Urinary bladder (tissue), 4 donors: ENCODE data around the gene GPR171. TPM values are rescaled to one million over a fixed set of nuclear protein-coding genes. Genes with fewer than 3 reads are reported as not detected.
A peak's percentile ranks its signal among the peaks of the same experiment; 100 is the strongest.

Source experiments
- DNase-seq: peaks from one replicate; pipeline ENCODE4 v3.0.0-alpha.2; 2015; ENCODE audit errors: extremely low spot score
- H3K27ac ChIP-seq: one replicate; pipeline ENCODE4 v1.5.1; 2013; ENCODE audit warnings: low read depth, mild to moderate bottlenecking, moderate library complexity
- H3K36me3 ChIP-seq: one replicate; pipeline ENCODE4 v1.6.1; 2013; ENCODE audit warnings: mild to moderate bottlenecking, moderate library complexity; ENCODE audit not compliant: insufficient read depth
- H3K4me1 ChIP-seq: one replicate; pipeline ENCODE4 v1.6.1; 2013; ENCODE audit warnings: mild to moderate bottlenecking, moderate library complexity; ENCODE audit not compliant: insufficient read depth
- H3K4me3 ChIP-seq: one replicate; pipeline ENCODE4 v1.5.1; 2013; ENCODE audit warnings: low read depth, low read length
- WGBS: extraction: QIAGEN DNeasy Blood & Tissue Kit; methylation state at CpG from one replicate; pipeline ENCODE4 v1.1.7; 2013; 5-methylcytosine and 5-hydroxymethylcytosine counted together
- polyA plus RNA-seq: library from polyadenylated mRNA; stranded (reverse); fragments of 200-250 nt; gene quantifications from one replicate; pipeline ENCODE4 v1.2.3, GENCODE V29; 2013
- total RNA-seq: library from RNA; depleted of rRNA; stranded (reverse); fragments of >200 nt; gene quantifications from one replicate; pipeline ENCODE4 v1.2.3, GENCODE V29; 2014
- donor health status: healthy with polysubstance abuse.
- donor health status: healthy.

The GPR171 gene
- total and polyA plus RNA-seq, 2 donors = 0.63 to 1.5 TPM

DNA sequence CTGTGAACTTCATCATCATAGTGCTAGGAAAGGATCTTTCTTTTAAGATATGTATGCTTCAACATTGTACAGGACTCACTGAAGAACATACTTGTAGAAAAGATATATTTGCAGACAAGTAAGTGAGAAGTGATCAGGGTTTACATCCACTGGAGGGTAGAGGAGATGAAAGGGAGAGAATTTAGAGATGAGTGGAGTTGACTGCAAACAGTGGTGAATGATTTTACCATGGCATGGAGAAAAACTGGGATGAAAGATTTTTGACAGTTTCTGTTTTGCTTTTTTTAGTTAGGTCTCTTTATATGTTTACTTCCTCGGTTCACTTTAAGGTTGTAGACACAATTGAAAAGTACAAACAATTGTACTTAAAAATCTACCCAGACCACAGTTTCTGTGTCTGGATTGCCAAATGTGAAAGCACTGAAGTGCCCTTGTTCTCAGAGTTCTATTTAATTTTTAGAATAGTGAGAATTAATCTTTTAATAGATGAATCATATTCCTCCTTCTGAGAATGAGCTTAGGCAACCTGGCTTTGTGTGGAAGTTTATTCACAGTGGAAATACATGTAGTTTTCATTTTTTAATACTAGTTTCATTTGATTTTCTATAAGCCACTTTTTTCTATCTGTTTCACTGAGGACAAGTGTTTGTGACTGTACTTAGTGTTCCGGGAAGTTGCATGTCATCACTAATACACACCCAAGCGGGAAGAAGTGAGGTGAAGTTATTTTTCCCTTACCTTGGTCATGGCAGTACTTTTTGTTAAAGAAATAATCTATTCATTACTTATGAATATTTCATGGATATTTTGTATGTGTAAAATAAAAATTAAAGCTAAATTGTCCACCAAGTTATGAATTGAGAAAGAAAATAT is 1.8 kb upstream of the GPR171 start:
- Histone ChIP-seq H3K4me3 (no peak overlapping the region), H3K36me3 (no peaks in the 10 kb centered on the region), H3K4me1 (no peaks in the 10 kb centered on the region), H3K27ac (no peak overlapping the region)
- DNase-seq = no peak
- 79% methylated on average over 3 of the region's 3 CpGs for WGBS

DNA sequence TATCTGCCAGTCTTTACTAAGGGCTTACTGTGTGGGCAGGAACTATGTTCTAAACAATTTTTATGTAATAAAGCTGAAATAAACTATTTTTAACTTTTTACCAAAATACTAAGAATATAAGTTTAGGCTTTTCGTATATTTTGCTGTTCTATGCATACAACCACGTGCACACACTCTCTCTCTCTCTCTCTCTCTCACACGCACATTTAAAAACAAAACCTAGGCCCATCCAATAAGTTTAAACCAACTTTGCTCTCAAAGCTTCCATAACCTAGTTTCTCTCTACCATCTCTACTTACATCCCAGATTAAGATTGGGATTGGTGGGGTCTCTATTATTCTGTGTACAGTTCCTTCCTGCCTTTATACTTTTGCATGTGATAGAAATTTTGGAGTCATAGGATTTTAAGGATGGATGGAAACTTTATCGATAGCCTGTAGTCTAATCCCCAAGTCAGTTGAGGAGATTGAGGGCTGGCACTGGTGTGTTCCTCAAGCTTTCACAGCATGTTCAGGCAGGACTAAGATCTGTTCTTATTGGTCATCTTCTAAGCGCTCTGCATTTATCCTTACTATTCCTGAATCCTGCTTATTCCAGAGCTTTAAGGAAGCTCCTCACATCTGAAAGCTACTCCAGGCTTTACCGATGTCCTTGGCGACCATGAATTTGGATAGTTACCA is 1.8 kb downstream of the GPR171 start:
- no peaks in the 10 kb centered on the region for H3K4me1 ChIP-seq
- peak overlapping the region; percentile 16 for H3K27ac ChIP-seq
- no peak for DNase-seq
- 89% methylated on average over 7 of the region's 7 CpGs for WGBS
- no peaks in the 10 kb centered on the region for H3K36me3 ChIP-seq
- H3K4me3 ChIP-seq = peak overlapping the region; percentile 3

DNA sequence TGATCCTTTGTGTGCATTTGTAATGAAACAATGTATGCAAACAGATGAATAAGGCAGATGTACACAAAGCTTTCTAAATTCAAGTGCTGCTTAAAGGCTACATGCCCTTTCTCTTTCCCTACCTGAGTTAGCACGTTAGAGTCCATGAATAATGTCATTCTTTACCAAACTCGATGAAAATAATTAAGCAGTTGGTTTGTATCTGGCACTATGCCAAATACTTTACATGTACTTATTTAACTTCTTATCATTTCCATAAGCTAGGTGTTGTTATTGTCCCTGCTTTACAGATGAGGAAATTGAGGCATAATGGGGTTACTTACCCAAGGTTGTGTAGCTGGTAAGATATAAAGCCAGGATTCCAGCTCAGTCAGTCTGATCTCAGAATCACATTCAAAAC is 2.4 kb downstream of the GPR171 start:
- Histone ChIP-seq H3K27ac (no peak overlapping the region), H3K4me1 (no peaks in the 10 kb centered on the region), H3K4me3 (no peak overlapping the region), H3K36me3 (no peaks in the 10 kb centered on the region)
- DNase-seq = no peak
- WGBS = 70% methylated on average over 2 of the region's 2 CpGs

DNA sequence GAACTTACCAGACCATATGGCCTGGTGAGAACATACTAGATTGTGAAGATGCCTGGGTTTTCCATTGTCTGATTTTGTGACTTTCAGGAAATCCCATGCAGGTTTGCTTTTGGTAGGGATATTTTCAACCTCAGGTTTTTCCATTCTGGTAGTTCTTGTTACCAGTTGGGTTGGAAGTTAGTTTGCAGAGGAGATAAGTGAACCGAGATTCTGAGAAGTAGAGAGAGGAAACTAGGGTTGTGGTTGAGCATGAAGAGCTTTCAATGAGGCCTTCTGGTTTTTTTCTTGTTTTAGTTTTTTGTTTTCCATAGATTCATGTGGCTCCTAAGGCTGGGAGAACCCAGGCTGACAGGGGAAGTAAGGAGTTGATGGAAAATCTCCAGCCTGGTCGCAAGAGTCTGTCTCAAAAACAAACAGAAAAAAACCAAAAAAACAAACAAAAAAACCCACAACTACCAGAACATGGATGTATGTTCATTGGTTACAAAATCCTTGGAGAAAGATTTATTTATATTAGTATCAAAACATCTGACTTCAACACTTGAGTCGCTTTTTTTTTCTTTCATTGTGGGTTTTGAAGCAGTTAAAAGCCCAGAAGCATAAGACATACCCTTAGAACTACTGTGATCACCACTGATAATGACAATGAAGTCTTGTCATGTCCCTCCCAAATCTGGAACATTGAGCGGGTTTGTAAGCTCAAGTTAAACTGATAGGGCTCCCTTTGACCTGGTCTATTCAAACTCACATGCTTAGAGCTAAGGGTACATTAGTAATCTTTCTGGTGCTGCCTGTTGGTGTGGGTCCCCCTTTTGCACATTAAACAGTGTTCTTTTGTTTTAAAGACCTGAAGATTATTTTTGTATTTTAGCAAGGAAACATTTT is 3.2 kb downstream of the GPR171 start:
- DNase-seq = no peak
- H3K4me3 ChIP-seq = no peak overlapping the region
- H3K27ac ChIP-seq = peak overlapping the region; percentile 2
- no peaks in the 10 kb centered on the region for H3K36me3 ChIP-seq
- 84% methylated on average over 4 of the region's 4 CpGs for WGBS
- H3K4me1 ChIP-seq = no peaks in the 10 kb centered on the region

DNA sequence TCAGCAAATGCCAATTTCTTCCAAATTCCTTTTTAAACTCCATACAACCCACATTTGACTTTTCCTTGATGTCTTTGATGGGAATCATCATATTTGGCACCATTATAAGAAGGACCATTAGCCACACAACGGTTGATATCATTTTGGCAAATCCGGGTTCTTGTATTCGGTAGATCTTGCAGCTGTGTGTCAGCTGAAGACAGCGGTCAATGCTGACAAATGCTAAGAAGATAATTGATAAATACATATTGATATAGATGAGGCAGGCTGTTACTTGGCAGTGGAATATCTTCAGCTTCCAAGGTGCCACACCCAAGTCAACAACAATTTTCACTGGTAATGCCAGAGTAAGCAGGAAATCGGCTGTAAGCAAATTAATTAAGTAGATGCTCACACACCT is 4.2 kb downstream of the GPR171 start:
- no peak for DNase-seq

DNA sequence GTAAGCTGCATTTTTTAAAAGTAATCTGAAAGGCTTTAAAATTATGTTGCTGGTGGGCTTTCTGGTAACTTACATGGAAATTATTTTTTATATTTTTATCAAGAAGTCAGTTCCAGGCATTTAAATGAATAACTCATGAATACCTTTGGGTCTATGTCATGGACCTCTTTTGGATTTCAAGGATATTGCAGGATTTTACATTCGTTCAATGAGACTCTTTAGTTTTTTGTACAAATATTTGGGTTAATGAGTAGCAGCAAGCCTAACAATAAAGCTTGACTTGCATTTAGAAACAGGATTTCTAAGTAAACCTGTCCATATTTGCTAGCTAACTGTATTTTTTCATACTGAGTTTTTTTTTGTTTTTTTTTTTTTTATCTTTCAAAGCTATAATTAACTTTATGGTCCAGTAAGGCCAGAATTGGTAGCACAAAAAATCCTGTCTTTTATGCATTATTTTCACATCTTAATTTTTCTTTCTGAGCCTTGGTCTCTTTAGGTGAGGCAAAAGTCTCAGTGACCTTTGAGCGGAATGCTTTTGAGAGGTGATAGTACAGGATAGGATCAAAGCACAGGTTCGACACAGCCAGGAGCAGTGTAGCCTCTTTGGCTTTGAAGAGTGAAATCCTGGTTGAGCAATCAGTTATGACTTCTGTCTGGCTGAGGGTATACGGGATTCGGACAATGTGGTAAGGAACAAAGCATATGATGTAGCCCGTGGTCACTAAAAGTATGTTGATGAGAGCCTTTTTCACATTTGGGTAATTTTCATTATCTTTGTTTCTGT is 4.8 kb downstream of the GPR171 start:
- H3K36me3 ChIP-seq = no peaks in the 10 kb centered on the region
- H3K4me3 ChIP-seq = no peak overlapping the region
- WGBS = 88% methylated on average over 6 of the region's 6 CpGs
- no peaks in the 10 kb centered on the region for H3K4me1 ChIP-seq
- H3K27ac ChIP-seq = no peak overlapping the region
- DNase-seq = no peak

More for the DNA sequence above, 4.2 kb downstream of the GPR171 start:
- Histone ChIP-seq H3K4me1 (no peaks in the 10 kb centered on the region), H3K36me3 (no peaks in the 10 kb centered on the region), H3K4me3 (no peak overlapping the region), H3K27ac (no peak overlapping the region)
- WGBS = 94% methylated on average over 5 of the region's 5 CpGs

DNA sequence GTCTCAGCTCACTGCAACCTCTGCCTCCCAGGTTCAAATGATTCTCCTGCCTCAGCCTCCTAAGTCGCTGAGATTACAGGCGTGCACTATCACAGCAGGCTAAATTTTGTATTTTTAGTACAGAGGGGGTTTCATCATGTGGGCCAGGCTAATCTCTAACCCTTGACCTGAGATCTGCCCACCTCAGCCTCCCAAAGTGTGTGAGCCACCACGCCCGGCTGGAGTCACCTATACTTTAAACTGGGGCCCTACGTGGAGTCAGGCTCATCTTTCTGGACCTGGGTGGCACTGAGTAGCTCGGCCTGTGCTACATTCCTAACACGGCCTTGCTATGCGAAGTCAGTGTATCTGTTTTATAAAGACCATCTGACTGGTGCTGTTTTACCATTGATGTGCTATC is 5.8 kb downstream of the GPR171 start:
- DNase-seq = no peak
- WGBS = 97% methylated on average over 8 of the region's 8 CpGs
- no peak overlapping the region for H3K4me3 ChIP-seq
- no peaks in the 10 kb centered on the region for H3K36me3 ChIP-seq
- no peak overlapping the region for H3K27ac ChIP-seq
- no peaks in the 10 kb centered on the region for H3K4me1 ChIP-seq

DNA sequence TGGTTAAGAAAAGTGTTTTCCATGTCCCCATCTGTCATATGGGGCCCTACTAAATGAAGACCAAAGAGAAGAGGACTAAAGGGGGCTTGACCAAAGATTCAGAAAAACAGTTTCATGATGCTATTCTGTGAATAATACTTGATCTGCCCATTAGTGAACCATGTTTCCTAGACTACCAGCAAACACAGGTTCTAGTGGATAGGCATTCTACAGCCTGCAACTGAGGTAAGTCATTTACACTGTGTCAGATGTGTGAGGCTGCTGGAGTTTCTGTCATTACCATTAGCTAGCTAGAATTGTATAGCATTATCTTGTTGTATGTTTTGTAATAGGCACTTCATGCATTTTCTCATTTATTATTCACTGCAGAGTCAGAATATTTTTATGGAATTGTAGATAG is 6.6 kb downstream of the GPR171 start:
- Histone ChIP-seq H3K4me1 (no peaks in the 10 kb centered on the region), H3K36me3 (no peaks in the 10 kb centered on the region), H3K27ac (no peak overlapping the region), H3K4me3 (no peak overlapping the region)
- no peak for DNase-seq

DNA sequence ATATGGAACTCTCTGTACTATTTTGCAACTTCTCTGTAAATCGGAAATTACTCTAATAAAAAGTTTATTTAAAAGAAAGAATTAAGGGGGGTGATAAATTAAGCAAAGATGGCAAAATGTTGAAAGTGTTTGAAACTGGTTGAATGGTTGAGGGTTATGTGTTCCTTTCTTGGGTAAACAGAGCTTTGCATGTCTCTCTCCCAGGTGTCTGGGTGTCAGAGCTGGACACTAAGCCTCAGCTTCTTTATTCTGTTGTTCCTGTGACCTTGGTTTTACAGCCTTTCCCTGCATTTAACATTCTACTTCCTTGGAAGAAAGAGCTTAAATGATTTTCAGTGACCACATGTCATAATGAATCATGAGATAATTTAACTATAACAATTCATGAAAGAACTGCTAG is 7.2 kb downstream of the GPR171 start:
- DNase-seq = no peak
- Histone ChIP-seq H3K27ac (no peak overlapping the region), H3K4me1 (no peaks in the 10 kb centered on the region), H3K36me3 (no peaks in the 10 kb centered on the region), H3K4me3 (no peak overlapping the region)
- 49% methylated on average over 1 of the region's 1 CpG for WGBS

DNA sequence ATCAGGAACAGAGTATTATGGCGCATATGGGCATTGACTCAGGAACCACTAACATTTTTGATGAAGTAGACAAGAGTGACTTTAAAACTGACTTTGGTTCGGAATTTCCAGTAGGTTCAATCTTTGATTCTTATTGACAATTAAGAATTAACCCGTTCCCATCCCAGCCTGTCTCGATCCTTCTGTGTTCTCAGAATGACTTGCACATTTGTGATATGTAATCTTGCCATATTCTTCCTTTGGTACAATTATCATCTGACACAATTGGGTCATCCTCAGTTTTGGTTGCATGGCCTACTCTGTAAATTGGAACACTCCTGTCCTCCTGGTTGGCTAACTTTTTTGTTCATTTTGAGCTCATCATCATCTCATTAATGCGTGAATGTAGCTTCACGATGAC is 10.5 kb downstream of the GPR171 start:
- Histone ChIP-seq H3K4me3 (no peak overlapping the region), H3K36me3 (no peaks in the 10 kb centered on the region), H3K27ac (no peak overlapping the region), H3K4me1 (no peaks in the 10 kb centered on the region)
- WGBS = 96% methylated on average over 6 of the region's 6 CpGs
- DNase-seq = no peak

DNA sequence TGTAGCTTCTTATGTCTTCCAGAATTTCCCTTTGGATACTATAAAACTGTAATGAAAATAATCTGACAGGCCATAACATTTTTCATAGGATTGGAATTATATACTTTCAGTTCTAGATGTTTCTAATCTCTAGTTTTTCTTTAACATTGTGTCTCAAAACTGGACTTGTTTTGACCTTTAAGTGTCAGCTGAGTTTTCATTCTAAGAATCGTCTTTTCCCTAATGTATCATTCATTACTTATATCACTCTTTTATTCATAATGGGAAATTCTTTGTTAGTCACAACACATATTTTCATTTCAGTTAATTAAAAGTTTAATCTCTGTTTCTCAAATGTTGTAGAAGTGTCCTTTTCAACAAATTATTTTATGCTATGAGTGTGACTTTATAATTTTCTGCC is 11.9 kb downstream of the GPR171 start:
- Histone ChIP-seq H3K4me3 (no peak overlapping the region), H3K4me1 (no peaks in the 10 kb centered on the region), H3K27ac (no peak overlapping the region), H3K36me3 (no peaks in the 10 kb centered on the region)
- WGBS = 90% methylated on average over 1 of the region's 1 CpG
- DNase-seq = no peak

DNA sequence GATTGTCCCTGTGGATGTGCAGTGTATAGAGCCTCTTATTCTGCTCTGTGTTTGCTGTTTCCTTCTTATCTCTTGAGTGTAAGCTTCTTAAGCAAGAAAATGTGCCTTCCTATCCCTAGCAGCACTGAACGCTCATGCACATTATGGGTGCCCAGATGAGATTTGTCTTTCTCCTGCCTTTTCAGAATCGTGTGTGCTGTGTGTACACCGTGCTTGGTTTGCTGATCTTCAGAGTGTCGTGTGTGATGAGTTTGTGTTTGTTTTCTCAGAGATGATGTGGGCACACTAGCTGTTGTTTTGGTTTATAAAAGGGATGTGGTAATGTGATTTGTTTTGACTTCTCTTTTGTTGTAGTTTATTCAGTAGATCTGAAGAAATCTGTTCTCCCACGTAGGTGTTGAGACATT is 19.7 kb downstream of the GPR171 start:
- Histone ChIP-seq H3K4me3 (no peak overlapping the region), H3K36me3 (no peaks in the 10 kb centered on the region), H3K27ac (no peak overlapping the region), H3K4me1 (no peaks in the 10 kb centered on the region)
- DNase-seq = no peak
- WGBS = 55% methylated on average over 5 of the region's 5 CpGs
